Measurements from ENCODE around the gene CRIP1.
A peak's percentile ranks its signal among the peaks of the same experiment; 100 is the strongest.

Gene CRIP1

GRCh38 chr14:105489542-105490266, 3.0 kb downstream of the CRIP1 start:
- peak overlapping the region; percentile 92 for H3K4me3 ChIP-seq (ENCODE audit: low read length)
- peaks cover 33% of the 10 kb centered on the region for H3K4me1 ChIP-seq (ENCODE audit: low read length)
- peaks cover 11% of the 10 kb centered on the region for H4K20me1 ChIP-seq (ENCODE audit: insufficient read depth, low read length)
- H3K27me3 ChIP-seq (ENCODE audit: low read depth, low read length) = peaks cover 9% of the 10 kb centered on the region
- peak; percentile 70 for TF ChIP-seq CTCF (IDR thresholded peaks at IDR 0.05; ENCODE audit: low read depth, low read length)
- no peak for TF ChIP-seq EZH2phosphoT487 (IDR thresholded peaks at IDR 0.05; ENCODE audit: low read depth)
- H3K9ac ChIP-seq (ENCODE audit: low read length) = peak overlapping the region; percentile 86
- H3K9me3 ChIP-seq (ENCODE audit: insufficient read depth, low read length) = no peaks in the 10 kb centered on the region
- H3K79me2 ChIP-seq (ENCODE audit: low read length) = peaks cover 21% of the 10 kb centered on the region
- H3K27ac ChIP-seq (ENCODE audit: low read length) = peak overlapping the region; percentile 63
- peak overlapping the region; percentile 93 for H3K4me2 ChIP-seq (ENCODE audit: low read length)
- H3K36me3 ChIP-seq (replicated peaks; ENCODE audit: low read depth, low read length) = peaks cover 3% of the 10 kb centered on the region
- H2AFZ ChIP-seq (ENCODE audit: low read depth, low read length) = no peak overlapping the region

- H3K36me3 ChIP-seq (replicated peaks; ENCODE audit: low read depth, low read length) = peaks cover 4% of the 10 kb centered on the region
- peaks cover 21% of the 10 kb centered on the region for H3K79me2 ChIP-seq (ENCODE audit: low read length)
- no peaks in the 10 kb centered on the region for H3K9me3 ChIP-seq (ENCODE audit: insufficient read depth, low read length)
- peaks cover 11% of the 10 kb centered on the region for H4K20me1 ChIP-seq (ENCODE audit: insufficient read depth, low read length)
- peaks cover 33% of the 10 kb centered on the region for H3K4me1 ChIP-seq (ENCODE audit: low read length)
- TF ChIP-seq EZH2phosphoT487 (IDR thresholded peaks at IDR 0.05; ENCODE audit: low read depth) (no peak), CTCF (IDR thresholded peaks at IDR 0.05; ENCODE audit: low read depth, low read length) (no peak)
- H3K27me3 ChIP-seq (ENCODE audit: low read depth, low read length) = peaks cover 9% of the 10 kb centered on the region
- H3K4me3 ChIP-seq (ENCODE audit: low read length) = peak overlapping the region; percentile 92
- H3K9ac ChIP-seq (ENCODE audit: low read length) = peak overlapping the region; percentile 86
- H3K27ac ChIP-seq (ENCODE audit: low read length) = peak overlapping the region; percentile 63
- peak overlapping the region; percentile 93 for H3K4me2 ChIP-seq (ENCODE audit: low read length)
- no peak overlapping the region for H2AFZ ChIP-seq (ENCODE audit: low read depth, low read length)
Measured at GRCh38 chr14:105490267-105490571, 3.5 kb downstream of the CRIP1 start.

- peak; percentile 50 for TF ChIP-seq CTCF (IDR thresholded peaks at IDR 0.05; ENCODE audit: low read depth, low read length)
- no peak for TF ChIP-seq EZH2phosphoT487 (IDR thresholded peaks at IDR 0.05; ENCODE audit: low read depth)
- H3K4me2 ChIP-seq (ENCODE audit: low read length) = peak within 1 kb of the TSS; percentile 93
- peak within 1 kb of the TSS; percentile 92 for H3K4me3 ChIP-seq (ENCODE audit: low read length)
- H3K27ac ChIP-seq (ENCODE audit: low read length) = peak within 1 kb of the TSS; percentile 76
- H4K20me1 ChIP-seq (ENCODE audit: insufficient read depth, low read length) = peaks cover 11% of the 10 kb centered on the region
- no peaks in the 10 kb centered on the region for H3K9me3 ChIP-seq (ENCODE audit: insufficient read depth, low read length)
- H3K36me3 ChIP-seq (replicated peaks; ENCODE audit: low read depth, low read length) = peaks cover 6% of the 10 kb centered on the region
- H3K4me1 ChIP-seq (ENCODE audit: low read length) = peaks cover 31% of the 10 kb centered on the region
- peaks cover 9% of the 10 kb centered on the region for H3K27me3 ChIP-seq (ENCODE audit: low read depth, low read length)
- H3K9ac ChIP-seq (ENCODE audit: low read length) = peak within 1 kb of the TSS; percentile 90
- H3K79me2 ChIP-seq (ENCODE audit: low read length) = peaks cover 21% of the 10 kb centered on the region
- H2AFZ ChIP-seq (ENCODE audit: low read depth, low read length) = peak within 1 kb of the TSS; percentile 30; the same call in 1 of the 2 replicates
Measured at GRCh38 chr14:105490572-105491365, 4.1 kb downstream of the CRIP1 start, which contains the start of gene TEDC1. Gene TEDC1 (plus strand): TSS chr14:105491246. CDS start chr14:105491376, 130 bp downstream.

- peak overlapping the region; percentile 76 for H3K27ac ChIP-seq (ENCODE audit: low read length)
- peak overlapping the region; percentile 89 for H3K4me2 ChIP-seq (ENCODE audit: low read length)
- H3K36me3 ChIP-seq (replicated peaks; ENCODE audit: low read depth, low read length) = peaks cover 6% of the 10 kb centered on the region
- no peak for TF ChIP-seq CTCF (IDR thresholded peaks at IDR 0.05; ENCODE audit: low read depth, low read length)
- TF ChIP-seq EZH2phosphoT487 (IDR thresholded peaks at IDR 0.05; ENCODE audit: low read depth) = no peak
- H3K9me3 ChIP-seq (ENCODE audit: insufficient read depth, low read length) = no peaks in the 10 kb centered on the region
- peaks cover 21% of the 10 kb centered on the region for H3K79me2 ChIP-seq (ENCODE audit: low read length)
- H3K27me3 ChIP-seq (ENCODE audit: low read depth, low read length) = peaks cover 2% of the 10 kb centered on the region
- H3K9ac ChIP-seq (ENCODE audit: low read length) = peak overlapping the region; percentile 90
- H4K20me1 ChIP-seq (ENCODE audit: insufficient read depth, low read length) = peaks cover 11% of the 10 kb centered on the region
- peak overlapping the region; percentile 89 for H3K4me3 ChIP-seq (ENCODE audit: low read length)
- peak overlapping the region; percentile 30; the same call in 1 of the 2 replicates for H2AFZ ChIP-seq (ENCODE audit: low read depth, low read length)
- peaks cover 24% of the 10 kb centered on the region for H3K4me1 ChIP-seq (ENCODE audit: low read length)
Measured at GRCh38 chr14:105491366-105491973, 4.8 kb downstream of the CRIP1 start.

All from OCI-LY3 (cell line).